Activated CD4-positive, alpha-beta T cell treated with anti-CD3 and anti-CD28 coated beads, Interleukin-2, amount 50 U/mL, for 24 hours (primary cell): ENCODE results near the gene WDR1.

Source experiments
- DNase-seq, 2 donors: peaks; one replicate each; pipeline ENCODE4 v3.0.0-alpha.2; 2020; ENCODE audit warnings: low read depth in 1 of 2, low spot score in 1 of 2

The WDR1 gene

DNA sequence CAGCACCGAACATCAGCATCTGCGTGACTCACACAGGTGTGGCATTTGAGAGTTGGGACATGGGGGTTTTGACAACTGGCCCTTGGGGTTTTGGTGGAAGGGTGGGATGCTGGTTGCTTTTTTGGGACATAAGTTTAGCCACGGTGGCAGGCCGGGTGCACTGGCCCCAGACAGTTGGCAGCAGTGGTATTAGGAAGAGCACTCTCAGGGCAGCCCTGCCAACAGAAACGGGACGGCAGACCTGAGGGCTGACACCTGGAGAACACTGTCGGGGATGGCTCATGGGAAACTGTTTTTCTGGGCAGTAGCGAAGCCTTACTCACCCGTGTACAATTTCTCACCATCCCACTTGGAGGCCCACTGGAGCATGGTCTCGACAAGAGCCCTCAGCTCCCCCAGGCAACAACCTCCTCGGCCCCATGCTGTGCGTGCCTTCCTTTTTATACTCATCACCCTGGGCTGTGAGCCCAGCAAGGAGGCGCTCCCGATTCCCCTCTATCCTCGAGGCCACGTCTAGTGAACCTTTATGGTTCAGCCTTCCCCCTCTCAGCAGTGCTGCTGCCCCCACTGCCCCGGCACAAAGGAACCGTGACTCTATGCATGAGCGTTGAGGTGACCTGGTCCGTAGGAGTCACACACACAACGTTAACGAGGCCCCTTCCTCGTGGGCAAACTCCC, 30.6 kb downstream of the WDR1 start:
- no peak for DNase-seq

DNA sequence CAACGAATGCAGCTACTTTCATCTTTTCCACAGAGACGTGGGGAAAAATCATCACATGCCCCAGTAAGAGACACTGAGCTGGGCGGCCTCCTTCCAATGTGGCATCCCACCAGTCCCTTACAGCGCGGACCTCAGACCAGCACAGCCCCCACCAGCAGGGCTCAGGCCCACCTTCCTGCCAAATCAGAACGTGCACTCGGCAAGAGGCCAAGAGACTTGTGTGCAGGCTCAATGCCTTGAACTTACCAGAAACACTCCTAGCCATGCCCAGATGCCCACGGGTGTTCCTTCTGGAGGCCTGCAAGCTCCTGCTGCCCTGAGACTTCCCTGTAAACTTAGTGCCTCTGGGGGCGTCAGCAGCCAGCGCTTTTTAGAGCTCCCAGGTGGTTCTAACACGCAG, 31.2 kb downstream of the WDR1 start:
- DNase-seq = no peak

- DNase-seq = no peak
Observed at GRCh38 chr4:10084651-10085358, 31.8 kb downstream of the WDR1 start.

DNA sequence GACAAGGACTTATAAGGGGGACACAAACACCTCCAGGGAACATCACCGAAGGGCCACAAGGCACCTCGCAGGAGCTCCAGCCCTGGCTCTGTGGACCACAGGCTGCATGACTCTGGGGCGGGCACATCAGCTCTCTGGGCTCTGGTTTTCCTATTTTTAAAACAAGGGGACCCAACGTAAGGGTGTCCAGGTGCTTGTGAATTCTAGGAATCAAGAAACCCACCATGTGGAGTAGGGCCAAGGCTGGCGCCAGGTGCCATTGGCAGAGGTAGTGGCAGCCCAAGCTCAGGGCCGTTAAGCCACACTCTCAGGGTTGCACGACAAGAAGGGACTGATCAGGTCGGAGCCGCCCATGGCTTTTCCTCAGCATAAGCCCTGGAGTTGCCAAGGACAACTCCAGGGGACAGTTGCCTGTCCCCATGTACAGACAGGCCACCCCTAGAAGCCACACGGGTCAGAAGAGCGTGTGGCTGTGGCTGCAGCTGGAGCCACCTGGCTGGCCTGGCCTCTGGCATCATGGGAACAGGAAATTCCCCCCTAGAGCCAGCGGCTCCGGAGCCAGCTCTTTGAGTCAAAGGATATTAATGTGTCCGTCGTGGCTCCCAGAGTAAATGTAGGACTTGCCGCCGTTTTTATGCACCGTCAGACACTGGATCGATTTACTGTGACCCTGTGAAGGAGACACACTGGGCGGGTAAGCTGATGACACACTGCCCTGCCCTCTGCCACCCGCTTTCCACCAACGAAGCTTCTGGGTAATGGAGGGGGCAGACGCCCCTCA, 32.5 kb downstream of the WDR1 start:
- no peak for DNase-seq

DNA sequence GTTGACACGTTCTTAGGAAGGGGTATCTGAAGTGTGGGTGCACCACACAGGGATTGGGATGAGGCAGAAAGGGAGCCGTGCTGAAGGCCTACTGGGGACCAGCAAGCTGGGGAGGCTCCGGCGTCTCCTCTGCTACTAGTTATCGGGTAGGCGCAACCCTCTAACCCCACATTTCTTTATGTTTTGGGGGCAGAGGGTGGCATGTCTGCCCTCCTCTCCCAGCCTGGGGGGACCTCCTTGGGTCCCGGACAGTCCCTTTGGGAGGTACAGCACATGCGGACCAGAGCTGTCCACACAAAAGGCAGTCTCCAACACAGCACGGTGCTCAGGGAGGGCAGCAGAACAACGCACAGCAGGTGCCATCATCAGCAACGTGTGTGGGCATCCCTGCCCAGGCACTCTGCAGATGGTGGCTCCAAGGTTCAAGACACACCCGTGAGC, 33.2 kb downstream of the WDR1 start:
- DNase-seq = no peak

DNA sequence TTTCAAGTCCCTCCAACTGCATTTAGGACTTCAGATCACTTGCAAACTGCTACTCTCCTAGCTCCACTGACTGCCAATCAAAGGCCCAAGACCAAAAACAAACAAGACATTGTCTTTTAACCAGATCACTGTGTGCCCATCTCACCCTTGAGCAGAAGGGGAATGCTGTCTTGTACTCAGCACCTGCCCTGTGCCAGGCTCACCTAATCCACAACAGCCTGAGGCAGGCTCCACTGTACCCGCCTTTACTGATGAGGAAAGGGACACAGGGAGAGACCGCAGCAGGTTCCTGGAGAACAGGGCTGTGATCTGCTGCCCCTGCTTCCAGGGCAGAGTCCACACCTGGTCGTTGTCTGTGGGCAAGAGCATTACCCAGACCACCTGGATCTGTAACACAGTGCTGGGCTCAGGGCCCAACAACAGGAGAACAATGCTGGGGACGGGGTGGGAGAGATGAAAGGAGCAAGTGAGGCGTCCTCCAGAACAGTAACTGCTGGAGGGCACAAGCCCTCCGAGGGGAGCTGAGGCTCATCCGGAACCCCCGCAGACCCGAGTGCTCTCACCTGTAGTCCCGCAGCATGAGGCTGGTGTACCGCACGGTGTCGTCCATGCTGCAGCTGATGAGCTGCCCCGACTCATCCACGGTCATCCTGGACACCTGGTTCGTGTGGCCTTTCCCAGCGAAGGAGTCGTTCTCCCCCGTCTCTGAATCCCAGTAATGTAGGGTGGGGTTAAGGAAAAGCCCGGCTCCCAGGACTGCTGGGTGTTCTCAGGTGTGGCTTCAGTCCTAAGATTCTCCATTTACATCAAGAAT, 33.9 kb downstream of the WDR1 start:
- DNase-seq = no peak

GRCh38 chr4:10082047-10082446, 34.6 kb downstream of the WDR1 start:
- DNase-seq = no peak

DNA sequence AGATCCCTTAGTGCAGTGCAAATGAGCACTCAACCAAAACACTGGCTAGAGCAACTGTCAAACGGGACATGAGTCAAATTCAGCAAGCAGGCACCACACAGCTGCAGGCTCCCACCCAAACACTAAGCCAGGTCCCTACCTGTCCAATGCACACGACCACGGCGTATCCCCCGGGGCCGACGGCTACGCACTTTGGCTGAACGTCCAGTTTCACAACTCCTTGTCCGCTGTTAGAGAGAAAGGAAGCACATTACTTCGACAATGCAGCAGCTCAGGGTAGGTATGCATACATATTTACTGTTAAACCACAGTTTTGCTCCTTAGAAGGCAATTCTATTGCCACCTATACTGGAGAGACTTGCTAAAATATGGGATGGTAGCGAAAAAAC, 35.4 kb downstream of the WDR1 start:
- DNase-seq = no peak

GRCh38 chr4:10080589-10081217, 35.9 kb downstream of the WDR1 start:
- DNase-seq = no peak

DNA sequence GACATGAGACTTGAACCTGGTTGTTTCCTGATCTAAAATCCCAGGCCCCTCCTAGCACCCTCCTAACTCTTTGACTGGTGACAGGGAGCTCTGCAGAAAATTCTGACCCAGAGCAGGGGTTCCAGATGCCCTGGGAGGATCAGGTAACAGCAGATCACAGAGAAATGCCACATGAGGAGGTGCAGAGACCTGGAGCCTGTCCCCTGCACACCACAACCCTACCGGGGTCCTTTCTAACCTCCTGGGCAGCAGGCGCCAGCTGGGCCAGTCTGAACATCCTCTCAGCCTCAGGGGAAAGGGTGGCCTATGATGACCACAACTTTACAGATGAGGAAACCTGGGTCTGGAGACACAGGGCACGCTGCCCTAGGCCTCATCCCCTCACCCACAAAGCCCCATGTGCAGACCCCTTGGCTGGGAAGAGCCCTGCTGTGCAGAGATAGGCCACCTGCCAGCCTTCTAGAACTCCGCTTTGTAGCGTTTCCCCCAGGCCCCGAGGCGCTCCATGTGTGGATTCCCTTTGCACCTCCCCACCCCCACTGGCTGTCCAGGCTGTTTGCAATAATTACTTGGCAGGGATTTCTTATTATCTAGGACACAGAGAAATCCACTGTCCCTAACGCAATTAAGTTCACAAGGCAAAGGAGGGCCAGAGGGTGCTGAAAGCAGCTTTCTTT, 36.5 kb downstream of the WDR1 start:
- no peak for DNase-seq

GRCh38 chr4:10079256-10079655, 37.3 kb downstream of the WDR1 start:
- no peak for DNase-seq

GRCh38 chr4:10078481-10079233, 37.9 kb downstream of the WDR1 start:
- no peak for DNase-seq

- no peak for DNase-seq
Observed at GRCh38 chr4:10077483-10078335, 38.9 kb downstream of the WDR1 start.

- DNase-seq = no peak
Observed at GRCh38 chr4:10077076-10077475, 39.5 kb downstream of the WDR1 start.

DNA sequence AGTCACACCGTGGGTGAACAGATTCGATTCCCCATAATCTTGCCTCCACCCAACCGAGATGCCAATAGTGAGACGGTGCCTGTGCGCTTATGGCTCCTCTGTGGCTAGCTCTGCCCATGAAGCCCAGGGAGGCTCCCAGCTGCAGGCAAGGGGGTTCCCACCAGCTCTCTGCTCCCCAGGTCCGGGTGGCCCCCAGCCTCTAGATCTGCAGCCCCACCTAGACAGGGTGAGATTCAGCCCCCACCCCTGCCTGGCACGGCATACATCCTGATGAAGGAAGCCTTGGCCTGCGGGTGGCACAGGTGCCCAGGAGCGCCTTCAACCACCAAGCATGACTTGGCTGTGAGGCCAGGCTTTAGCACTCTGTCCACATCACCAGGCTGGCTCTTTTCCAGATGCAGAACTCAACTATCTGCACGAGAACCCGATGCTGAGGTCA, 40.6 kb downstream of the WDR1 start:
- no peak for DNase-seq

DNA sequence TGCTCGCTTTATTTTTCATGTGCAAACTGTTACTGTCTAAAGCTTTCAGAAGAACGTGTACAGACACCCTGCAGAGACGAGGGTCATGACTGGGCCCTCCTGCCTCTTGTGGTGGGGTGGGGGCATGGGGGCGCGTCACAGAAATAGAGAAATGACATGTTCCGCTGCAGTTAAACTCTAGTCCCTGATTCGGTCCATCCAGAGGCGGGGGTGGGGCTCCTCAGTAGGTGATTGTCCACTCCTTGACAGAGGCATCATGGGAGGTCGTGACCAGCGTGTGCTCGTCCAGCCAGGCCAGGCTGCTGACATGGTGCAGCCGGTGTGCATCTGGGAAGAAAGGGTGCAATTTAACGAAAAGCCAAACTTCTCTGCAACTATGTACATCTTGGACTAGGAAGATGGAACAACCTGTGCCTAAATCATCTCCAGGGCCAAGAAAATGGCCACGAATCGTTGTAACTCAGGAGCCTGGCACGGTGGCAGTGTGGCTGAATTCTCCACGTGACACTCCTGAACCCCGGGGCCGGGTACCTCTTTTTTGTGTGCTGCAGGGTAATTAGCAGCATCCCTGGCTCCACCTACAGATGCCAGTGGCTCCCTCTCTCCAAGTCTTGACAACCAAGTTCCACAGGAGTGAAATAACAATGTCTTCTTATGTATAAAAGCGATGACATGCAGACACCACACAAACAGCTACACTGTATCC, 41.3 kb downstream of the WDR1 start:
- DNase-seq = no peak

- DNase-seq = no peak
Observed at GRCh38 chr4:10074767-10075105, 41.9 kb downstream of the WDR1 start.
